HepG2 (cell line): ENCODE data around the gene CXXC5. TPM values are rescaled to one million over a fixed set of nuclear protein-coding genes. Genes with fewer than 3 reads are reported as not detected.

Source experiments
- FOXM1 ChIP-seq: sonication (generic); formaldehyde crosslinking; IDR thresholded peaks from 2 replicates; pipeline ENCODE4 v1.5.0; 2020; ENCODE audit warnings: missing genetic modification reagents
- KDM2A ChIP-seq: sonication (generic); formaldehyde crosslinking; IDR thresholded peaks from 2 replicates; pipeline ENCODE4 v1.4.0; 2020; ENCODE audit warnings: low read depth, missing genetic modification reagents, borderline replicate concordance
- NRL ChIP-seq: sonication (generic); formaldehyde crosslinking; IDR thresholded peaks from 2 replicates; pipeline ENCODE4 v1.5.0; 2020; ENCODE audit warnings: missing genetic modification reagents, mild to moderate bottlenecking, moderate library complexity, borderline replicate concordance
- SKI ChIP-seq: fragments of 450-650 bp; IDR thresholded peaks from one replicate; pipeline ENCODE4 v1.6.1; 2018; ENCODE audit warnings: mild to moderate bottlenecking; ENCODE audit not compliant: partially characterized antibody
- TSC22D2 ChIP-seq: sonication (generic); formaldehyde crosslinking; IDR thresholded peaks from 2 replicates; pipeline ENCODE4 v1.5.1; 2020; ENCODE audit warnings: missing genetic modification reagents, mild to moderate bottlenecking, borderline replicate concordance
- ZNF33A ChIP-seq: sonication (generic); formaldehyde crosslinking; IDR thresholded peaks from 2 replicates; pipeline ENCODE4 v1.5.1; 2020; ENCODE audit warnings: missing genetic modification reagents, mild to moderate bottlenecking, moderate library complexity, borderline replicate concordance
- ZNF670 ChIP-seq: sonication (generic); formaldehyde crosslinking; IDR thresholded peaks from 2 replicates; pipeline ENCODE4 v1.8.0; 2022; ENCODE audit warnings: mild to moderate bottlenecking, missing genetic modification reagents, borderline replicate concordance
- ZNF777 ChIP-seq: sonication (generic); formaldehyde crosslinking; IDR thresholded peaks from 2 replicates; pipeline ENCODE4 v1.4.0; 2020; ENCODE audit warnings: missing genetic modification reagents
- ZSCAN20 ChIP-seq: sonication (generic); formaldehyde crosslinking; IDR thresholded peaks from 2 replicates; pipeline ENCODE4 v1.4.0; 2020; ENCODE audit warnings: missing genetic modification reagents, mild to moderate bottlenecking, borderline replicate concordance
- polyA plus RNA-seq, 8 experiments: library from polyadenylated mRNA; depleted of rRNA in 3 of 8; stranded (reverse) in 7 of 8; unstranded in 1 of 8; fragments of >200 nt; fragmentation: Illumina TruSeq in 4 of 8; extraction: Trizol in 4 of 8; gene quantifications; 2 replicates each; pipeline versions ENCODE4 v1.2.1 to v1.2.3, GENCODE V29; 2011 to 2016; ENCODE audit warnings: low read depth in 4 of 8, missing spikeins in 1 of 8, mixed read lengths in 1 of 8; ENCODE audit not compliant: insufficient read depth in 1 of 8
- total RNA-seq, 5 experiments: library from RNA; depleted of rRNA; stranded (reverse); fragments of >200 nt; fragmentation: Illumina TruSeq; extraction: Trizol; gene quantifications; 2 replicates each; pipeline ENCODE4 v1.2.3, GENCODE V29; 2016; ENCODE audit warnings: low read depth in 1 of 5
- TF ChIP-seq, protein P1 (sequence below): fragments of 450-650 bp; IDR thresholded peaks from 2 replicates; pipeline ENCODE4 v1.6.1; 2017; ENCODE audit warnings: mild to moderate bottlenecking
- TF ChIP-seq, protein P2 (sequence below): sonication (generic); formaldehyde crosslinking; IDR thresholded peaks from 2 replicates; pipeline ENCODE4 v1.8.1; 2023; ENCODE audit warnings: mild to moderate bottlenecking, missing genetic modification reagents
- TF ChIP-seq, protein P3 (sequence below): IDR thresholded peaks from 2 replicates; pipeline ENCODE4 v1.6.1; 2016; ENCODE audit warnings: low read depth, borderline replicate concordance
- TF ChIP-seq, protein P4 (sequence below): sonication (generic); formaldehyde crosslinking; IDR thresholded peaks from 2 replicates; pipeline ENCODE4 v1.4.0; 2020; ENCODE audit warnings: missing genetic modification reagents, borderline replicate concordance
- TF ChIP-seq, protein P5 (sequence below): sonication (generic); formaldehyde crosslinking; IDR thresholded peaks from 2 replicates; pipeline ENCODE4 v1.8.0; 2022; ENCODE audit warnings: missing genetic modification reagents, mild to moderate bottlenecking, inconsistent platforms, borderline replicate concordance
- TF ChIP-seq, protein P6 (sequence below), 2 experiments: fragments of 450-650 bp in 1 of 2; sonication (generic) in 1 of 2; formaldehyde crosslinking; IDR thresholded peaks; 2 replicates each; pipeline versions ENCODE4 v1.5.0 to v1.8.0; 2020 to 2022; ENCODE audit warnings: mild to moderate bottlenecking in 1 of 2, missing genetic modification reagents in 1 of 2

The CXXC5 gene
- total and polyA plus RNA-seq, 2 of the 13 experiments (the other 11 are each of a cell fraction or from before 2014, with no cell fraction given) = 32.3 to 33.0 TPM

DNA sequence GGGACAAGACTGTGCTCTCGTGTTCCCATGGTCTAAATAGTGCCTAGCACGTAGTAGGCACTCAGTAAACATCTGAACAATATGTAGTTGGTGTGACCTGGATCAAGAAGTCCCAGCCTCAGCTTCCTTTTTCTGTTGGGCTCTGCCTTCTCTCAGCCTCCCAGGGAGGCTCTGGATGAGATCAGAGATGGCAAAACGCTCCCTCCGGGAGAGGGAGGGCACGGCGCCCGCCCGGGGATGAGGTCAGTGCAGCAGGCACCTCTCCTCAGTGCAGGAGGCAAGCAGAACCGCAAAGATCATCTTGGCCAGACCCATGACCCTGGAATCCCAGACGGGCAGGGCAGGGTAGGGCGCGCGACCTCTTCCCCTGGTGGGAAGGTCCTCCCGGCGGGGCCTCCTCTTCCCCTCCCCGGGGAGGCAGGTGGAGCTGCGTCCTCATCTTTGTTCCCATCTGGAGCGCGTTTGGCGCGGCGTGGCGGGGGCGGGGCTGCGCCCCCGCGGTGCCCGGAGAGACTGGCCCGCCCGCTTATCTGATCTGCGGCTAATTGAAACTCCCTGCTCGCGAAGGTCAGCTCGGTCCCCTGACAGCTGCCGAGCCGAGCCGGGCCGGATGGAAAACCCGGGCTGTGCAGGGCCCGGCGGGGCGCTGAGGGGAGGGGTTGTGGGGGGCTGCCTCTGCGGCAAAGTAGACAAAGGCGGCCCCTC lies 60.9 kb downstream of the CXXC5 start (continued):
- TF ChIP-seq, protein P1, sequence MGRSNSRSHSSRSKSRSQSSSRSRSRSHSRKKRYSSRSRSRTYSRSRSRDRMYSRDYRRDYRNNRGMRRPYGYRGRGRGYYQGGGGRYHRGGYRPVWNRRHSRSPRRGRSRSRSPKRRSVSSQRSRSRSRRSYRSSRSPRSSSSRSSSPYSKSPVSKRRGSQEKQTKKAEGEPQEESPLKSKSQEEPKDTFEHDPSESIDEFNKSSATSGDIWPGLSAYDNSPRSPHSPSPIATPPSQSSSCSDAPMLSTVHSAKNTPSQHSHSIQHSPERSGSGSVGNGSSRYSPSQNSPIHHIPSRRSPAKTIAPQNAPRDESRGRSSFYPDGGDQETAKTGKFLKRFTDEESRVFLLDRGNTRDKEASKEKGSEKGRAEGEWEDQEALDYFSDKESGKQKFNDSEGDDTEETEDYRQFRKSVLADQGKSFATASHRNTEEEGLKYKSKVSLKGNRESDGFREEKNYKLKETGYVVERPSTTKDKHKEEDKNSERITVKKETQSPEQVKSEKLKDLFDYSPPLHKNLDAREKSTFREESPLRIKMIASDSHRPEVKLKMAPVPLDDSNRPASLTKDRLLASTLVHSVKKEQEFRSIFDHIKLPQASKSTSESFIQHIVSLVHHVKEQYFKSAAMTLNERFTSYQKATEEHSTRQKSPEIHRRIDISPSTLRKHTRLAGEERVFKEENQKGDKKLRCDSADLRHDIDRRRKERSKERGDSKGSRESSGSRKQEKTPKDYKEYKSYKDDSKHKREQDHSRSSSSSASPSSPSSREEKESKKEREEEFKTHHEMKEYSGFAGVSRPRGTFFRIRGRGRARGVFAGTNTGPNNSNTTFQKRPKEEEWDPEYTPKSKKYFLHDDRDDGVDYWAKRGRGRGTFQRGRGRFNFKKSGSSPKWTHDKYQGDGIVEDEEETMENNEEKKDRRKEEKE = no peak
- TF ChIP-seq SKI = no peak
- no peak for TF ChIP-seq FOXM1 (CRISPR knock-in tag)
- TF ChIP-seq, protein P2, sequence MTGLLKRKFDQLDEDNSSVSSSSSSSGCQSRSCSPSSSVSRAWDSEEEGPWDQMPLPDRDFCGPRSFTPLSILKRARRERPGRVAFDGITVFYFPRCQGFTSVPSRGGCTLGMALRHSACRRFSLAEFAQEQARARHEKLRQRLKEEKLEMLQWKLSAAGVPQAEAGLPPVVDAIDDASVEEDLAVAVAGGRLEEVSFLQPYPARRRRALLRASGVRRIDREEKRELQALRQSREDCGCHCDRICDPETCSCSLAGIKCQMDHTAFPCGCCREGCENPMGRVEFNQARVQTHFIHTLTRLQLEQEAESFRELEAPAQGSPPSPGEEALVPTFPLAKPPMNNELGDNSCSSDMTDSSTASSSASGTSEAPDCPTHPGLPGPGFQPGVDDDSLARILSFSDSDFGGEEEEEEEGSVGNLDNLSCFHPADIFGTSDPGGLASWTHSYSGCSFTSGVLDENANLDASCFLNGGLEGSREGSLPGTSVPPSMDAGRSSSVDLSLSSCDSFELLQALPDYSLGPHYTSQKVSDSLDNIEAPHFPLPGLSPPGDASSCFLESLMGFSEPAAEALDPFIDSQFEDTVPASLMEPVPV (CRISPR knock-in tag) = no peak
- peak; percentile 59 for TF ChIP-seq NRL
- TF ChIP-seq, protein P3, sequence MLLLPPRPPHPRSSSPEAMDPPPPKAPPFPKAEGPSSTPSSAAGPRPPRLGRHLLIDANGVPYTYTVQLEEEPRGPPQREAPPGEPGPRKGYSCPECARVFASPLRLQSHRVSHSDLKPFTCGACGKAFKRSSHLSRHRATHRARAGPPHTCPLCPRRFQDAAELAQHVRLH (CRISPR knock-in tag) = no peak
- TF ChIP-seq TSC22D2 (CRISPR knock-in tag) = no peak
- no peak for TF ChIP-seq ZNF33A (CRISPR knock-in tag)
- TF ChIP-seq ZNF777 (CRISPR knock-in tag) = peak; percentile 79
- TF ChIP-seq ZNF670 (CRISPR knock-in tag) = no peak
- peak; percentile 53; the same call in 1 of the 2 replicates for TF ChIP-seq KDM2A (CRISPR knock-in tag)
- TF ChIP-seq ZSCAN20 (CRISPR knock-in tag) = no peak
- TF ChIP-seq, protein P4, sequence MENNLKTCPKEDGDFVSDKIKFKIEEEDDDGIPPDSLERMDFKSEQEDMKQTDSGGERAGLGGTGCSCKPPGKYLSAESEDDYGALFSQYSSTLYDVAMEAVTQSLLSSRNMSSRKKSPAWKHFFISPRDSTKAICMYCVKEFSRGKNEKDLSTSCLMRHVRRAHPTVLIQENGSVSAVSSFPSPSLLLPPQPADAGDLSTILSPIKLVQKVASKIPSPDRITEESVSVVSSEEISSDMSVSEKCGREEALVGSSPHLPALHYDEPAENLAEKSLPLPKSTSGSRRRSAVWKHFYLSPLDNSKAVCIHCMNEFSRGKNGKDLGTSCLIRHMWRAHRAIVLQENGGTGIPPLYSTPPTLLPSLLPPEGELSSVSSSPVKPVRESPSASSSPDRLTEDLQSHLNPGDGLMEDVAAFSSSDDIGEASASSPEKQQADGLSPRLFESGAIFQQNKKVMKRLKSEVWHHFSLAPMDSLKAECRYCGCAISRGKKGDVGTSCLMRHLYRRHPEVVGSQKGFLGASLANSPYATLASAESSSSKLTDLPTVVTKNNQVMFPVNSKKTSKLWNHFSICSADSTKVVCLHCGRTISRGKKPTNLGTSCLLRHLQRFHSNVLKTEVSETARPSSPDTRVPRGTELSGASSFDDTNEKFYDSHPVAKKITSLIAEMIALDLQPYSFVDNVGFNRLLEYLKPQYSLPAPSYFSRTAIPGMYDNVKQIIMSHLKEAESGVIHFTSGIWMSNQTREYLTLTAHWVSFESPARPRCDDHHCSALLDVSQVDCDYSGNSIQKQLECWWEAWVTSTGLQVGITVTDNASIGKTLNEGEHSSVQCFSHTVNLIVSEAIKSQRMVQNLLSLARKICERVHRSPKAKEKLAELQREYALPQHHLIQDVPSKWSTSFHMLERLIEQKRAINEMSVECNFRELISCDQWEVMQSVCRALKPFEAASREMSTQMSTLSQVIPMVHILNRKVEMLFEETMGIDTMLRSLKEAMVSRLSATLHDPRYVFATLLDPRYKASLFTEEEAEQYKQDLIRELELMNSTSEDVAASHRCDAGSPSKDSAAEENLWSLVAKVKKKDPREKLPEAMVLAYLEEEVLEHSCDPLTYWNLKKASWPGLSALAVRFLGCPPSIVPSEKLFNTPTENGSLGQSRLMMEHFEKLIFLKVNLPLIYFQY (CRISPR knock-in tag) = peak; percentile 97
- TF ChIP-seq, protein P5, sequence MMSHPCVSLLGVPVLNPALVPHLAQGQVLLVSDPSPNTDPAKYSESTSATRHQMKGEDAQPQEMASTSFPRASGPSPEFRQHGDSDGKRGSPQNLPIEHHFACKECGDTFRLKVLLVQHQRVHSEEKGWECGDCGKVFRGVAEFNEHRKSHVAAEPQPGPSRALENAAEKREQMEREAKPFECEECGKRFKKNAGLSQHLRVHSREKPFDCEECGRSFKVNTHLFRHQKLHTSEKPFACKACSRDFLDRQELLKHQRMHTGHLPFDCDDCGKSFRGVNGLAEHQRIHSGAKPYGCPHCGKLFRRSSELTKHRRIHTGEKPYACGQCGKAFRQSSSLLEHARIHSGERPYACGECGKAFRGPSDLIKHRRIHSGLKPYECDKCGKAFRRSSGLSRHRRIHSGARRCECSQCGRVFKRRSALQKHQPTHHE (CRISPR knock-in tag) = no peak
- TF ChIP-seq, protein P6, sequence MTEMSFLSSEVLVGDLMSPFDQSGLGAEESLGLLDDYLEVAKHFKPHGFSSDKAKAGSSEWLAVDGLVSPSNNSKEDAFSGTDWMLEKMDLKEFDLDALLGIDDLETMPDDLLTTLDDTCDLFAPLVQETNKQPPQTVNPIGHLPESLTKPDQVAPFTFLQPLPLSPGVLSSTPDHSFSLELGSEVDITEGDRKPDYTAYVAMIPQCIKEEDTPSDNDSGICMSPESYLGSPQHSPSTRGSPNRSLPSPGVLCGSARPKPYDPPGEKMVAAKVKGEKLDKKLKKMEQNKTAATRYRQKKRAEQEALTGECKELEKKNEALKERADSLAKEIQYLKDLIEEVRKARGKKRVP (CRISPR knock-in tag; IDR thresholded peaks at IDR 0.05) = no peak
